Measurements from ENCODE around the gene MEAK7.

Gene MEAK7

GRCh38 chr16:84477661-84478060, 26.8 kb downstream of the MEAK7 start:
- H4K20me1 ChIP-seq (ENCODE audit: control insufficient read depth, insufficient read depth, low read depth, low read length), result no peaks in the 10 kb centered on the region
- TF ChIP-seq EZH2phosphoT487 (IDR thresholded peaks at IDR 0.05; ENCODE audit: borderline replicate concordance, low read length) (no peak), CTCF (IDR thresholded peaks at IDR 0.05; ENCODE audit: low read depth, low read length, poor library complexity, severe bottlenecking) (no peak)
- no peaks in the 10 kb centered on the region for H3K36me3 ChIP-seq (ENCODE audit: control insufficient read depth, low read length)
- H3K9me3 ChIP-seq (ENCODE audit: control insufficient read depth, insufficient read depth, low read length), result no peaks in the 10 kb centered on the region
- no peaks in the 10 kb centered on the region for H3K4me1 ChIP-seq (ENCODE audit: control insufficient read depth, low read length)
- H3F3A ChIP-seq (ENCODE audit: control insufficient read depth, insufficient read depth), result no peaks in the 10 kb centered on the region
- H3K9me2 ChIP-seq (replicated peaks; ENCODE audit: control insufficient read depth, low read length), result no peaks in the 10 kb centered on the region
- no peaks in the 10 kb centered on the region for H3K79me2 ChIP-seq (ENCODE audit: control insufficient read depth, low read length)
- no peaks in the 10 kb centered on the region for H3K27me3 ChIP-seq (ENCODE audit: control insufficient read depth, low read length)
- H3K27ac ChIP-seq (ENCODE audit: low read depth, low read length), result no peak overlapping the region
- H3K4me2 ChIP-seq (ENCODE audit: low read length), result no peak overlapping the region
- H3K4me3 ChIP-seq (ENCODE audit: low read length), result no peak overlapping the region

DNA sequence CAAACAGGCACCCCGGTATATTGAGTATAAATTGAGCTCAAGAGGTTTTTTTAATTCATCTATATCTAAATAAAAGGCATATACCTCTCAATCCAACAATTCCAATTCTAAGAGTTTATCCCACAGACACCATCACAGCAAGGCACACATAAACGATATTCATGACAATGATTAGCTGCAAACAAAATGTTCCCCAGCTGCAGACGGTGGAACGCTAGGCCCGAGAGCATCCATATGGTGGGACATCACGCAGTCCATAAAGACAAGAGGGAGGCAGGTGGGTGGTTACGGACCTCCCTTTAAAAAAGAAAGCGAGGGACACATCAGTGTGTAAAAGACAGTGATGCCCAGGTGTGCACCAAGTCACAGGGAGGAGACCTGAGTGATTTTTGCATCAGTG, 28.1 kb downstream of the MEAK7 start:
- Histone ChIP-seq H3K4me1 (ENCODE audit: control insufficient read depth, low read length) (no peaks in the 10 kb centered on the region), H3K36me3 (ENCODE audit: control insufficient read depth, low read length) (no peaks in the 10 kb centered on the region), H3K27ac (ENCODE audit: low read depth, low read length) (no peak overlapping the region), H3K4me2 (ENCODE audit: low read length) (no peak overlapping the region), H4K20me1 (ENCODE audit: control insufficient read depth, insufficient read depth, low read depth, low read length) (no peaks in the 10 kb centered on the region), H3F3A (ENCODE audit: control insufficient read depth, insufficient read depth) (no peaks in the 10 kb centered on the region), H3K79me2 (ENCODE audit: control insufficient read depth, low read length) (no peaks in the 10 kb centered on the region), H3K9me2 (replicated peaks; ENCODE audit: control insufficient read depth, low read length) (no peaks in the 10 kb centered on the region), H3K9me3 (ENCODE audit: control insufficient read depth, insufficient read depth, low read length) (no peaks in the 10 kb centered on the region; the same call in 1 of the 2 replicates), H3K4me3 (ENCODE audit: low read length) (no peak overlapping the region), H3K27me3 (ENCODE audit: control insufficient read depth, low read length) (no peaks in the 10 kb centered on the region)
- TF ChIP-seq CTCF (IDR thresholded peaks at IDR 0.05; ENCODE audit: low read depth, low read length, poor library complexity, severe bottlenecking) (no peak), EZH2phosphoT487 (IDR thresholded peaks at IDR 0.05; ENCODE audit: borderline replicate concordance, low read length) (no peak)

DNA sequence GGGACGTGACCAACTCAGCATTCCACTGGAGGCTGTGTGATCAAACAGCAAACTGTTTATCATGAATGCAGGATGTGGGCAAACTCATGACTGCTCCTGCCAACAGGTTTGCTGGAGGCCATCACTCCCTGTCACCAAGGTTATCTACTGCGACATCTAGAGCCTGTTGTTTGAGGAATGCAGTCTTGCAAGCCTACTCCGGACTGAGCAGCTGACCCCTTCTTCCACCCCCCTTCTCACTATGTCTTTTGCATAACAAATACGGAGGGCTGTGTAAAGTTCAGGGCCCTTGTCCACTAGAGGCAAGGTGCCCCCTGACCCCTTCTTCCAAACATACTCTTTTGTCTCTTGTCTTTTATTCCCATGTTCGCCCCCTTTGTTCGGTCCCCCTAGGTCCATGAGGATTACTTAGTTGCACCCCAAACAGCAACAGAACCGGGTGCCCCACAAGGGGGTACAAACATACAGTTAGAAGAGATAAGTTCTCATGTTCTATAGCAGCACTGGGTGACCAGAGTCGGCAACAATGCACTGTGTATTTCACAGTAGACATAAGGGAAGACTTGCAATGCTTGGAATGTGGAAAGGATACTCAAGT, 28.7 kb downstream of the MEAK7 start:
- Histone ChIP-seq H3F3A (ENCODE audit: control insufficient read depth, insufficient read depth) (no peaks in the 10 kb centered on the region), H3K36me3 (ENCODE audit: control insufficient read depth, low read length) (no peaks in the 10 kb centered on the region), H3K9me2 (replicated peaks; ENCODE audit: control insufficient read depth, low read length) (no peaks in the 10 kb centered on the region), H3K4me3 (ENCODE audit: low read length) (no peak overlapping the region), H3K27me3 (ENCODE audit: control insufficient read depth, low read length) (no peaks in the 10 kb centered on the region), H3K4me2 (ENCODE audit: low read length) (no peak overlapping the region), H3K4me1 (ENCODE audit: control insufficient read depth, low read length) (no peaks in the 10 kb centered on the region), H3K9me3 (ENCODE audit: control insufficient read depth, insufficient read depth, low read length) (no peaks in the 10 kb centered on the region; the same call in 1 of the 2 replicates), H3K27ac (ENCODE audit: low read depth, low read length) (no peak overlapping the region), H4K20me1 (ENCODE audit: control insufficient read depth, insufficient read depth, low read depth, low read length) (no peaks in the 10 kb centered on the region), H3K79me2 (ENCODE audit: control insufficient read depth, low read length) (no peaks in the 10 kb centered on the region)
- TF ChIP-seq EZH2phosphoT487 (IDR thresholded peaks at IDR 0.05; ENCODE audit: borderline replicate concordance, low read length), result no peak
- no peak for TF ChIP-seq CTCF (IDR thresholded peaks at IDR 0.05; ENCODE audit: low read depth, low read length, poor library complexity, severe bottlenecking)

Data from DOHH2 (cell line).